ENCODE results near the gene TRIM33. TPM values are rescaled to one million over a fixed set of nuclear protein-coding genes. Genes with fewer than 3 reads are reported as not detected.

Gene TRIM33
- total RNA-seq, 1 experiment from 2014 or later: 38.7 TPM

DNA sequence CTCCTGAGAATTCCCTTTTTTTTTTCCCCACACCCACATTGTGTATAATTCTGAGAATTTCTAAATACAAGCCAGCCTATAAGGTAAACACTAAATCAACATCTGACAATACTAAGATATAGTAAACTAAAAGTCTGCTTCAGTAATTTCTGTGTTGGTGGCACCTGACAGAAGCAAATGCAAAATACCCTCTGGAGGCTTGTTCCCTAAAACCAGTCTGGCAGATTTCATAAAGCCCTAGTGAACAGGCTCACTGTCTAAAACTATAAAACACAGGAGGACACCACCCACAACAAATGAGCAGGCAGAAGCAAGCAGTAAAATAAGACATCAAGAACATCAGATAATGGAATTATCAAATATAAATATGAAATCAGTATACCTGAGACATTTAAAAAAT lies 11.5 kb downstream of the TRIM33 start:
- no TSS peak for BruUV-seq (replicated peaks)
- no peak for TF ChIP-seq EZH2 (IDR thresholded peaks at IDR 0.05; ENCODE audit: low read depth)
- TF ChIP-seq, protein P1, sequence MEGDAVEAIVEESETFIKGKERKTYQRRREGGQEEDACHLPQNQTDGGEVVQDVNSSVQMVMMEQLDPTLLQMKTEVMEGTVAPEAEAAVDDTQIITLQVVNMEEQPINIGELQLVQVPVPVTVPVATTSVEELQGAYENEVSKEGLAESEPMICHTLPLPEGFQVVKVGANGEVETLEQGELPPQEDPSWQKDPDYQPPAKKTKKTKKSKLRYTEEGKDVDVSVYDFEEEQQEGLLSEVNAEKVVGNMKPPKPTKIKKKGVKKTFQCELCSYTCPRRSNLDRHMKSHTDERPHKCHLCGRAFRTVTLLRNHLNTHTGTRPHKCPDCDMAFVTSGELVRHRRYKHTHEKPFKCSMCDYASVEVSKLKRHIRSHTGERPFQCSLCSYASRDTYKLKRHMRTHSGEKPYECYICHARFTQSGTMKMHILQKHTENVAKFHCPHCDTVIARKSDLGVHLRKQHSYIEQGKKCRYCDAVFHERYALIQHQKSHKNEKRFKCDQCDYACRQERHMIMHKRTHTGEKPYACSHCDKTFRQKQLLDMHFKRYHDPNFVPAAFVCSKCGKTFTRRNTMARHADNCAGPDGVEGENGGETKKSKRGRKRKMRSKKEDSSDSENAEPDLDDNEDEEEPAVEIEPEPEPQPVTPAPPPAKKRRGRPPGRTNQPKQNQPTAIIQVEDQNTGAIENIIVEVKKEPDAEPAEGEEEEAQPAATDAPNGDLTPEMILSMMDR (conservative IDR thresholded peaks at IDR 0.05): no peak
- H3K9me2 ChIP-seq (ENCODE audit: insufficient read depth): 0 out of 2 replicates have a peak, but pooled peaks cover 1% of the 10 kb centered on the region
- H3K79me2 ChIP-seq (ENCODE audit: low read depth): peaks cover 98% of the 10 kb centered on the region
- DNase-seq: no peak
- H2AFZ ChIP-seq: no peak overlapping the region
- intact Hi-C loops (cut with micrococcal nuclease; ENCODE audit: unreplicated experiment): no loop called here
- no peaks in the 10 kb centered on the region for H3K27me3 ChIP-seq (ENCODE audit: insufficient read depth, low read depth)
- H3F3A ChIP-seq (ENCODE audit: insufficient read depth, low read depth): peaks cover 9% of the 10 kb centered on the region; the same call in 1 of the 2 replicates
- peaks cover 51% of the 10 kb centered on the region for H4K20me1 ChIP-seq (ENCODE audit: insufficient read depth)
- ChIA-PET POLR2A (ENCODE audit: unreplicated experiment) (no interaction called here), CTCF (no interaction called here)
- H3K4me3 ChIP-seq: no peak overlapping the region
- peaks cover 37% of the 10 kb centered on the region for H3K36me3 ChIP-seq (ENCODE audit: low read depth)
- no peaks in the 10 kb centered on the region for H3K4me1 ChIP-seq (replicated peaks; ENCODE audit: insufficient read depth)
- no peak overlapping the region for H3K4me2 ChIP-seq
- H3K9me3 ChIP-seq (ENCODE audit: insufficient read depth, low read depth): no peaks in the 10 kb centered on the region
- H3K27ac ChIP-seq: no peak overlapping the region

DNA sequence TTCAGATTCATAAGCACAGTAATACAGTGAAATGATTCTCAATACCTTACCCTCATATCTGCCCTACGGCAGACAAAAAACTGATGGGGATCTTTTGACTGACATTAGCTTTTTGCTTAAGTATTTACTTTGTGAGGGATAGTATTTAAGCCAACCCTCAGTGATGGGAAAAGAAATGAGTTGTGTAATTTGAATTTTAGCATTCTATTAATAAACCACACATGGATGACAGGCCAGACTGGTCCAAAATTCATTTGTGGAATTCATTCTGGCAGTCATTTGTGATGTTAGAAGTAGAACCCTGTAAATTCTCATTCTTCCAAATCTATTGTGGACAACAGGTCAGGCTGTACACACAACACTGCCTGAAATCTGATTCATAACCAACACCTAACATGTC lies 14.9 kb downstream of the TRIM33 start:
- peaks cover 26% of the 10 kb centered on the region for H3K36me3 ChIP-seq (ENCODE audit: low read depth)
- H4K20me1 ChIP-seq (ENCODE audit: insufficient read depth): peaks cover 44% of the 10 kb centered on the region
- peaks cover 7% of the 10 kb centered on the region; the same call in 1 of the 2 replicates for H3F3A ChIP-seq (ENCODE audit: insufficient read depth, low read depth)
- no peak overlapping the region for H2AFZ ChIP-seq
- 0 out of 2 replicates have a peak, but pooled peaks cover 4% of the 10 kb centered on the region for H3K9me2 ChIP-seq (ENCODE audit: insufficient read depth)
- H3K4me2 ChIP-seq: no peak overlapping the region
- no peak for DNase-seq
- H3K79me2 ChIP-seq (ENCODE audit: low read depth): peaks cover 98% of the 10 kb centered on the region
- no peak overlapping the region for H3K27ac ChIP-seq
- TF ChIP-seq, protein P1 (conservative IDR thresholded peaks at IDR 0.05): no peak
- TF ChIP-seq EZH2 (IDR thresholded peaks at IDR 0.05; ENCODE audit: low read depth): no peak
- ChIA-PET POLR2A (ENCODE audit: unreplicated experiment) (interaction anchor here (0.5 kb wide), 1 partner anchor 25 kb away, joined by 3 read pairs; no protein-coding TSS in a partner anchor), CTCF (no interaction called here)
- H3K9me3 ChIP-seq (ENCODE audit: insufficient read depth, low read depth): no peaks in the 10 kb centered on the region
- no peak overlapping the region for H3K4me3 ChIP-seq
- no peaks in the 10 kb centered on the region for H3K4me1 ChIP-seq (replicated peaks; ENCODE audit: insufficient read depth)
- no TSS peak for BruUV-seq (replicated peaks)
- intact Hi-C loops (cut with micrococcal nuclease; ENCODE audit: unreplicated experiment): no loop called here
- no peaks in the 10 kb centered on the region for H3K27me3 ChIP-seq (ENCODE audit: insufficient read depth, low read depth)

DNA sequence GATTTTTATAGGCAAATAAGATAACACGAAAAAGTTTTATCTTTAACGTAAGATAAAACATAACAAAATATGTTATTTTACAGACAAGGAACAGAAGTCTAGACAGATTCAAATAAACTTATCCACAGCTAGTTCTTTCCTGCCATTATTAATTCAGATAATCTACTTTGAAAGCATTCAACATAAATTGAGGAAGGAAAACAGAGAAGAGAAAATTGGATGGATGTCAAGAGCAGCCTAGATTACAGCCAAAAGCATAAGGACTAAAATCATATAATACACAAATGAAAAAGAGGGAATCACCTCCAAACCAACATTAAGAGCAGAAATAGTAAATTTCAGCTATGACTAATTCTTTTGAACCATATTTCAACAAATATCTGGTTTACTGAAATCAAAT lies 15.5 kb downstream of the TRIM33 start:
- TF ChIP-seq EZH2 (IDR thresholded peaks at IDR 0.05; ENCODE audit: low read depth): no peak
- TF ChIP-seq, protein P1 (conservative IDR thresholded peaks at IDR 0.05): no peak
- no peak overlapping the region for H3K27ac ChIP-seq
- H3K4me2 ChIP-seq: no peak overlapping the region
- intact Hi-C loops (cut with micrococcal nuclease; ENCODE audit: unreplicated experiment): no loop called here
- H3K9me2 ChIP-seq (ENCODE audit: insufficient read depth): 0 out of 2 replicates have a peak, but pooled peaks cover 4% of the 10 kb centered on the region
- H3K27me3 ChIP-seq (ENCODE audit: insufficient read depth, low read depth): no peaks in the 10 kb centered on the region
- no peaks in the 10 kb centered on the region for H3K4me1 ChIP-seq (replicated peaks; ENCODE audit: insufficient read depth)
- peaks cover 26% of the 10 kb centered on the region for H3K36me3 ChIP-seq (ENCODE audit: low read depth)
- no peak overlapping the region for H2AFZ ChIP-seq
- POLR2A ChIA-PET (ENCODE audit: unreplicated experiment): interaction anchor here (0.5 kb wide), 1 partner anchor 25 kb away, joined by 3 read pairs; no protein-coding TSS in a partner anchor
- no peak for DNase-seq
- CTCF ChIA-PET: no interaction called here
- peaks cover 6% of the 10 kb centered on the region; the same call in 1 of the 2 replicates for H3F3A ChIP-seq (ENCODE audit: insufficient read depth, low read depth)
- H4K20me1 ChIP-seq (ENCODE audit: insufficient read depth): peaks cover 50% of the 10 kb centered on the region
- H3K79me2 ChIP-seq (ENCODE audit: low read depth): peaks cover 100% of the 10 kb centered on the region
- H3K9me3 ChIP-seq (ENCODE audit: insufficient read depth, low read depth): no peaks in the 10 kb centered on the region
- BruUV-seq (replicated peaks): no TSS peak
- no peak overlapping the region for H3K4me3 ChIP-seq

Measured in PC-9 (cell line).